ENCODE results near the gene DNAJB7. TPM values are rescaled to one million over a fixed set of nuclear protein-coding genes. Genes with fewer than 3 reads are reported as not detected.

Gene DNAJB7
- total and polyA plus RNA-seq, 2 donors (not counting 3 experiments of a cell fraction or from before 2014, with no cell fraction given), result not detected

DNA sequence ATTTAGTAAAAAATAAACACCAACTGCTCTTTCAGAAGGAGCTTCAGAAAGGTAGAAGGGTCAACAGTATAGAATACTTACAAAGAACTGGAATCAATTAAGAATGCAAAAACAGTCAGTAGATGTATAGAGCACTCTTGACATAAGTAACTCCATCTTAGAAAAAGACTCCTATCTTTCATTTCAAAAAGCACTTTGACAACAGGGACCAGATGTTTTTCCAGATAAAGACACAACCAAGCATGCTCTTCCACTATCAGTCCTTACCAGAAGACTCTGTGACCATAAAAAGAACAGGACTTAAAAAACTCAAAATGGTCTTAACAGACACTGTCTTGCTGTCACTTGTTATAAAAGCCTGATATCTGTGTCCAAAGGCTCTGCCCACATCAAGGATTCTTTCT, 48.0 kb downstream of the DNAJB7 start:
- Histone ChIP-seq H3K36me3 (ENCODE audit: control insufficient read depth in 2 of 2, extremely low read depth in 1 of 2, insufficient read depth in 2 of 2, low read length in 2 of 2) (no peaks in the 10 kb centered on the region), H3K4me2 (ENCODE audit: insufficient read depth, low read length) (no peak overlapping the region), H3K4me3 (replicated peaks in 1 of 3; ENCODE audit: insufficient read depth in 1 of 3, low read depth in 1 of 3, low read length in 3 of 3) (no peak overlapping the region), H3K9me1 (replicated peaks; ENCODE audit: control insufficient read depth, extremely low read depth, insufficient read depth, low read length) (no peaks in the 10 kb centered on the region), H3K27me3 (ENCODE audit: control insufficient read depth in 2 of 2, insufficient read depth in 2 of 2, low read length in 2 of 2) (no peaks in the 10 kb centered on the region), H2AFZ (ENCODE audit: low read depth, low read length) (no peak overlapping the region), H3K4me1 (ENCODE audit: control insufficient read depth, extremely low read depth, insufficient read depth, low read length) (peaks cover 19% of the 10 kb centered on the region), H3K9me3 (replicated peaks; ENCODE audit: control insufficient read depth, insufficient read depth, low read length) (no peaks in the 10 kb centered on the region), H3K9ac (replicated peaks; ENCODE audit: extremely low read depth, insufficient read depth, low read length) (no peak overlapping the region), H3K27ac (ENCODE audit: insufficient read depth, low read depth, low read length) (no peak overlapping the region), H4K20me1 (replicated peaks; ENCODE audit: control insufficient read depth, extremely low read depth, insufficient read depth, low read length) (no peaks in the 10 kb centered on the region), H3K79me2 (ENCODE audit: control insufficient read depth, insufficient read depth, low read length) (peaks cover 64% of the 10 kb centered on the region)
- ChIA-PET CTCF (no interaction called here), POLR2A (no interaction called here)
- dilution Hi-C loops (cut with MboI; ENCODE audit: extremely low pct_ligation_motif_present, low sequenced_read_pairs), result no loop called here
- intact Hi-C loops (cut with micrococcal nuclease), result no loop called here
- DNase-seq (ENCODE audit: low read depth, low spot score) (no peak), FAIRE-seq (no peak)
- no TSS peak for BruUV-seq (replicated peaks)
- TF ChIP-seq JUN (IDR thresholded peaks at IDR 0.05; ENCODE audit: borderline replicate concordance, insufficient read depth, insufficient read length, low read depth) (no peak), MYC (IDR thresholded peaks at IDR 0.05; ENCODE audit: low read depth, low read length) (no peak), GATA2 (IDR thresholded peaks at IDR 0.05; ENCODE audit: insufficient read depth, insufficient read length, low read depth, low read length) (no peak), FOS (IDR thresholded peaks at IDR 0.05; ENCODE audit: borderline replicate concordance, insufficient read depth, low read length) (no peak), POLR2A (IDR thresholded peaks at IDR 0.05; ENCODE audit: low read depth, low read length) (no peak), POLR2AphosphoS5 (IDR thresholded peaks at IDR 0.05; ENCODE audit: insufficient read depth, low read depth, low read length) (no peak), EZH2 (IDR thresholded peaks at IDR 0.05; ENCODE audit: borderline replicate concordance, low read depth, low read length, severe bottlenecking) (no peak)
- TF ChIP-seq, protein P1, sequence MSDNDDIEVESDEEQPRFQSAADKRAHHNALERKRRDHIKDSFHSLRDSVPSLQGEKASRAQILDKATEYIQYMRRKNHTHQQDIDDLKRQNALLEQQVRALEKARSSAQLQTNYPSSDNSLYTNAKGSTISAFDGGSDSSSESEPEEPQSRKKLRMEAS (IDR thresholded peaks at IDR 0.05; ENCODE audit: insufficient read depth, insufficient read length), result no peak
- TF ChIP-seq, protein P2, sequence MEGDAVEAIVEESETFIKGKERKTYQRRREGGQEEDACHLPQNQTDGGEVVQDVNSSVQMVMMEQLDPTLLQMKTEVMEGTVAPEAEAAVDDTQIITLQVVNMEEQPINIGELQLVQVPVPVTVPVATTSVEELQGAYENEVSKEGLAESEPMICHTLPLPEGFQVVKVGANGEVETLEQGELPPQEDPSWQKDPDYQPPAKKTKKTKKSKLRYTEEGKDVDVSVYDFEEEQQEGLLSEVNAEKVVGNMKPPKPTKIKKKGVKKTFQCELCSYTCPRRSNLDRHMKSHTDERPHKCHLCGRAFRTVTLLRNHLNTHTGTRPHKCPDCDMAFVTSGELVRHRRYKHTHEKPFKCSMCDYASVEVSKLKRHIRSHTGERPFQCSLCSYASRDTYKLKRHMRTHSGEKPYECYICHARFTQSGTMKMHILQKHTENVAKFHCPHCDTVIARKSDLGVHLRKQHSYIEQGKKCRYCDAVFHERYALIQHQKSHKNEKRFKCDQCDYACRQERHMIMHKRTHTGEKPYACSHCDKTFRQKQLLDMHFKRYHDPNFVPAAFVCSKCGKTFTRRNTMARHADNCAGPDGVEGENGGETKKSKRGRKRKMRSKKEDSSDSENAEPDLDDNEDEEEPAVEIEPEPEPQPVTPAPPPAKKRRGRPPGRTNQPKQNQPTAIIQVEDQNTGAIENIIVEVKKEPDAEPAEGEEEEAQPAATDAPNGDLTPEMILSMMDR (IDR thresholded peaks at IDR 0.05; ENCODE audit: extremely low read depth in 1 of 2, insufficient read depth in 1 of 2, low read depth in 1 of 2, low read length in 2 of 2), result no peak

Small RNA genes lying within 50 kb of the gene (microRNA-seq; reads per million reads assigned to microRNA genes)
- 2.7 reads per million for gene MIR4766 (ENCODE audit: borderline number of aligned reads, borderline replicate concordance)

Small RNA genes lying within 50 kb of the gene (small RNA-seq; reads per million reads assigned to genes)
- gene MIR4766 (ENCODE audit: insufficient read depth, insufficient read length, low read depth, low replicate concordance), result not detected

Other genes starting within 250 kb of the DNAJB7 start
- 44.1 and 48.6 TPM in 2 replicates for gene MRTFA, start 225.4 kb downstream of the DNAJB7 start, total RNA-seq
- 11.6 and 13.6 TPM in 2 replicates for gene MRTFA, start 225.4 kb downstream of the DNAJB7 start, polyA plus RNA-seq
- not detected in 2 replicates for gene MCHR1, start 182.6 kb downstream of the DNAJB7 start, total RNA-seq
- gene MCHR1, start 182.6 kb downstream of the DNAJB7 start, polyA plus RNA-seq, result not detected in 2 replicates
- gene SLC25A17, start 42.8 kb downstream of the DNAJB7 start, total RNA-seq, result 24.9 and 25.8 TPM in 2 replicates
- 11.9 and 12.2 TPM in 2 replicates for gene SLC25A17, start 42.8 kb downstream of the DNAJB7 start, polyA plus RNA-seq
- gene ST13, start 5.5 kb downstream of the DNAJB7 start, total RNA-seq, result 249 and 250 TPM in 2 replicates
- 35.7 and 41.2 TPM in 2 replicates for gene ST13, start 5.5 kb downstream of the DNAJB7 start, polyA plus RNA-seq
- 21.2 TPM in 2 replicates for gene XPNPEP3, start 5.0 kb downstream of the DNAJB7 start, total RNA-seq
- gene XPNPEP3, start 5.0 kb downstream of the DNAJB7 start, polyA plus RNA-seq, result 12.3 and 14.6 TPM in 2 replicates
- gene RBX1, start 89.3 kb upstream of the DNAJB7 start, total RNA-seq, result 74.7 and 77.7 TPM in 2 replicates
- 97.5 and 102 TPM in 2 replicates for gene RBX1, start 89.3 kb upstream of the DNAJB7 start, polyA plus RNA-seq
- 63.0 and 66.7 TPM in 2 replicates for gene EP300, start 230.5 kb upstream of the DNAJB7 start, total RNA-seq
- 18.7 and 24.4 TPM in 2 replicates for gene EP300, start 230.5 kb upstream of the DNAJB7 start, polyA plus RNA-seq